Neural crest cell (in vitro differentiated cells): ENCODE measurements around the gene MAGI2. TPM values are rescaled to one million over a fixed set of nuclear protein-coding genes. Genes with fewer than 3 reads are reported as not detected.

Source experiments
- DNase-seq: peaks from one replicate; pipeline ENCODE4 v3.0.0; 2021; ENCODE audit warnings: low read depth, mixed read lengths, low spot score
- H3K27ac Mint-ChIP-seq: one replicate; pipeline ENCODE4 v1.8.0; 2021; ENCODE audit warnings: mild to moderate bottlenecking, mixed read lengths; ENCODE audit not compliant: unreplicated experiment
- H3K27me3 Mint-ChIP-seq: 2 replicates; pipeline ENCODE4 v1.8.0; 2021; ENCODE audit warnings: low read depth, mild to moderate bottlenecking, mixed read lengths
- H3K36me3 Mint-ChIP-seq: 2 replicates; pipeline ENCODE4 v1.8.0; 2021; ENCODE audit warnings: low read depth, mild to moderate bottlenecking, mixed read lengths
- H3K4me1 Mint-ChIP-seq: 2 replicates; pipeline ENCODE4 v1.8.0; 2021; ENCODE audit warnings: mixed read lengths
- H3K4me3 Mint-ChIP-seq: one replicate; pipeline ENCODE4 v1.8.0; 2021; ENCODE audit warnings: mild to moderate bottlenecking, mixed read lengths
- H3K9me3 Mint-ChIP-seq: 2 replicates; pipeline ENCODE4 v1.8.0; 2021; ENCODE audit warnings: mixed read lengths
- CTCF ChIP-seq: fragments of 200-600 bp; sonication (generic); conservative IDR thresholded peaks from 2 replicates; pipeline ENCODE4 v1.5.0; 2021; ENCODE audit warnings: antibody characterized with exemption, mild to moderate bottlenecking
- total RNA-seq: library from RNA; stranded (reverse); gene quantifications from 2 replicates; pipeline ENCODE4 v1.2.1, GENCODE V29; 2021

Gene MAGI2
- total RNA-seq, 1 donor from 2014 or later, result 10.0 TPM

DNA sequence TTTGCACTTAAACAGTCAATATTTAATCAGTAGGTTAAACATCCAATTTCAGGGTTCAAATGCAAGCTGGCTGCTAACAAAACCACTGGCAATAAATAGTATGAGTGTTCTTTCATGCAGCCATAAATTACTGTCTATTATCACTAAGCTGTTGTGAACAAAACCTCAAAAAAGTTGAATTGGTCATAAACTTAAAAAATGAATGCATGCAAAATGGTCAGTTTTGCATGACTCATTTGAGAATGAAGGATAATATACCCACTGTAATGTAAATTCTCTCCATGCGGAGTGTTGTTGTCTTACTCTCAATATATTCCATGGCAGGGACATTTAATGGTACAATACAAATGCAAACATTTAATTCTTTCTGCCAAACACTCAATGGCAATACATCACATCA lies 226.4 kb downstream of the MAGI2 start:
- Mint-ChIP-seq H3K27ac (no peak overlapping the region), H3K9me3 (peaks cover 2% of the 10 kb centered on the region), H3K36me3 (no peaks in the 10 kb centered on the region), H3K27me3 (no peaks in the 10 kb centered on the region), H3K4me3 (no peak overlapping the region), H3K4me1 (no peaks in the 10 kb centered on the region)
- TF ChIP-seq CTCF, result no peak
- no peak for DNase-seq

GRCh38 chr7:79221211-79221610 lies 232.3 kb downstream of the MAGI2 start:
- Mint-ChIP-seq H3K27ac (no peak overlapping the region), H3K27me3 (no peaks in the 10 kb centered on the region), H3K9me3 (no peaks in the 10 kb centered on the region), H3K4me1 (no peaks in the 10 kb centered on the region), H3K4me3 (no peak overlapping the region), H3K36me3 (no peaks in the 10 kb centered on the region)
- DNase-seq, result no peak
- TF ChIP-seq CTCF, result no peak

DNA sequence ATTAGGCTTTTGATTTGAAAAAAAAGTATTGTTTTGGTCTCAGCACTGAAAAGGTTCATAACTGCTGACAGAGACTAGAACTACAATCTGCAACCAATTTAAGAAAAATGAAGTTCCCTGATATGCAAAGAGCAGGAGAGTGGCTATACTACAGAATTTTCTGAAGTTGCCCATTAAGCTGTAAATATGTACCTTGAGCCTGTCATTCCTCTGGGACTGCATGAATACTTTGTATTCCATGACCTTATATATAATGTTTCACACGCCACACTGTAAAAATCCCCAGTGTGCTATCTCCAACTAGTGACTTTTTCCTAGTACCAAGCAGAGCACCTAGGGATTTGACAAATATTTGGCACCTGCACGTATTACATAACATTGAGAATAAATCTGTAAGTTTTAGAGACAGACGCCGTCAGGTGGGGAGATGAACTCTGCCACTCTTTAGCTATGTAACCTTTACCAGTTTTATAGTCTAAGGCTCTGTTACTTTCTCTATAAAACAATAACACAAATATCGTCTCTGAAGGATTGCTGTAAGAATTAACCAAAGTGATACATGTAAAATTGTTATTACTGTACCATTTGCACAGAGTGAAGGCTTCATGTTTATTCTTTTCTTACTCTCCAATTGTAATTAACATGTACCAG lies 235.4 kb downstream of the MAGI2 start:
- DNase-seq, result no peak
- Mint-ChIP-seq H3K36me3 (no peaks in the 10 kb centered on the region), H3K27ac (no peak overlapping the region), H3K4me3 (no peak overlapping the region), H3K27me3 (no peaks in the 10 kb centered on the region), H3K4me1 (no peaks in the 10 kb centered on the region), H3K9me3 (no peaks in the 10 kb centered on the region)
- TF ChIP-seq CTCF, result no peak

- no peak for TF ChIP-seq CTCF
- Mint-ChIP-seq H3K4me3 (no peak overlapping the region), H3K27ac (no peak overlapping the region), H3K27me3 (no peaks in the 10 kb centered on the region), H3K4me1 (no peaks in the 10 kb centered on the region), H3K9me3 (no peaks in the 10 kb centered on the region), H3K36me3 (no peaks in the 10 kb centered on the region)
- DNase-seq, result no peak
These were observed 236.0 kb downstream of the MAGI2 start for GRCh38 chr7:79217468-79217867.

DNA sequence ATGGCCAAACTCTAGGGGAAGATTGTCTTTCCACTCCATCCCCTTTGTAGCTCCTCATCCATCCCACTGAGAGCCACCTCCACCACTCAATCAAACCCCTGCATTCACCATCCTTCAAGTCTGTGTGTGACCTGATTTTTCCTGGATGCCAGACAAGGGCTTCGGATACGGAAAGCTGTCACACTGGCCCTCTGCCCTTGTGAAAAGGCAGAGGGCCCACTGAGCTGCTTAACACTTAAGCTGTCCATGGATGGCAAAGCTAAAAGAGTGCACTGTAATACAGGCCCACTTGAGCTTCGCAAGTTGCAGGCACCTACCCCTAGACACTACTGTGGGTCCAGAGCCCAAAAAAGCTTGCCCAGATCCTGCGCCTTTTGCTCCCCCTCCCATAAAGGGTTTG lies 237.2 kb downstream of the MAGI2 start:
- no peaks in the 10 kb centered on the region for H3K27me3 Mint-ChIP-seq
- no peak overlapping the region for H3K4me3 Mint-ChIP-seq
- no peaks in the 10 kb centered on the region for H3K36me3 Mint-ChIP-seq
- no peak for TF ChIP-seq CTCF
- no peaks in the 10 kb centered on the region for H3K9me3 Mint-ChIP-seq
- H3K27ac Mint-ChIP-seq, result no peak overlapping the region
- no peak for DNase-seq
- H3K4me1 Mint-ChIP-seq, result no peaks in the 10 kb centered on the region
